H1 (cell line): ENCODE results near the gene RPL7A. TPM values are rescaled to one million over a fixed set of nuclear protein-coding genes. Genes with fewer than 3 reads are reported as not detected.

Experiments
- CTCF ChIA-PET: fragments of 300-600 bp; sonication (Branson Sonifier 250); formaldehyde crosslinking; loops from one replicate; lab custom pipeline; 2021; ENCODE audit not compliant: partially characterized antibody; lab: Charles Lee
- POLR2A ChIA-PET: fragments of 300-600 bp; sonication (Branson Sonifier 250); formaldehyde crosslinking; loops from one replicate; lab custom pipeline; 2021; ENCODE audit warnings: inconsistent platforms; ENCODE audit not compliant: partially characterized antibody; lab: Charles Lee
- DNase-seq, 2 experiments: peaks; one replicate each; pipeline versions ENCODE4 v3.0.0 to v3.0.0-alpha.2; 2010 to 2022; ENCODE audit warnings: low spot score in 2 of 2, low read depth in 1 of 2, mixed read lengths in 1 of 2
- FAIRE-seq: peaks from 2 replicates; lab custom pipeline; 2011; peaks lifted over from hg19 to GRCh38; lab: Jason Lieb, UNC
- H2AFZ ChIP-seq: 2 replicates; pipeline ENCODE4 v1.8.1; 2012; ENCODE audit warnings: low read length, inconsistent platforms
- H2AK5ac ChIP-seq: 2 replicates; pipeline ENCODE4 v1.6.1; 2013; ENCODE audit warnings: low read depth, low read length
- H2BK120ac ChIP-seq: replicated peaks from 2 replicates; pipeline ENCODE3; 2013; ENCODE audit warnings: low read depth, low read length, inconsistent platforms
- H2BK12ac ChIP-seq: 2 replicates; pipeline ENCODE4 v1.6.1; 2013; ENCODE audit warnings: low read depth, low read length
- H2BK15ac ChIP-seq: 2 replicates; pipeline ENCODE4 v1.6.1; 2013; ENCODE audit warnings: low read length
- H2BK20ac ChIP-seq: 2 replicates; pipeline ENCODE4 v1.6.1; 2013; ENCODE audit warnings: low read length
- H2BK5ac ChIP-seq: 2 replicates; pipeline ENCODE4 v1.6.1; 2013; ENCODE audit warnings: low read depth, low read length
- H3K14ac ChIP-seq: 2 replicates; pipeline ENCODE4 v1.6.1; 2013; ENCODE audit warnings: inconsistent platforms; ENCODE audit not compliant: insufficient read length
- H3K18ac ChIP-seq: 2 replicates; pipeline ENCODE4 v1.6.1; 2013; ENCODE audit warnings: low read length; ENCODE audit errors: extremely low read depth
- H3K23ac ChIP-seq: 2 replicates; pipeline ENCODE4 v1.6.1; 2013; ENCODE audit warnings: inconsistent platforms; ENCODE audit not compliant: insufficient read length
- H3K23me2 ChIP-seq: 2 replicates; pipeline ENCODE4 v1.6.1; 2013; ENCODE audit warnings: low read depth, low read length
- H3K27ac ChIP-seq: 2 replicates; pipeline ENCODE4 v1.6.1; 2011; ENCODE audit warnings: low read depth, low read length, inconsistent platforms
- H3K27me3 ChIP-seq, 4 experiments: replicated peaks in 1 of 4; 1 replicate in 1 of 4; 2 replicates in 3 of 4; pipeline versions ENCODE4 v1.6.1 to v1.8.1; 2011 to 2013; ENCODE audit warnings: low read length in 3 of 4, mild to moderate bottlenecking in 3 of 4, inconsistent platforms in 2 of 4, mixed read lengths in 2 of 4, moderate library complexity in 1 of 4; ENCODE audit not compliant: control insufficient read depth in 3 of 4, insufficient read depth in 3 of 4; ENCODE audit errors: extremely low read depth in 1 of 4
- H3K36me3 ChIP-seq, 4 experiments: 2 replicates each; pipeline versions ENCODE4 v1.6.1 to v1.8.1; 2011 to 2013; ENCODE audit warnings: mild to moderate bottlenecking in 4 of 4, low read length in 3 of 4, moderate library complexity in 2 of 4, control low read depth in 1 of 4, inconsistent platforms in 1 of 4; ENCODE audit not compliant: insufficient read depth in 4 of 4, control insufficient read depth in 2 of 4
- H3K4ac ChIP-seq: replicated peaks from 2 replicates; pipeline ENCODE3; 2013; ENCODE audit warnings: low read length, low read depth, mixed read lengths, inconsistent platforms; ENCODE audit not compliant: insufficient read length
- H3K4me1 ChIP-seq, 4 experiments: replicated peaks in 1 of 4; 1 replicate in 1 of 4; 2 replicates in 3 of 4; pipeline versions ENCODE4 v1.6.1 to v1.8.1; 2011 to 2013; ENCODE audit warnings: low read length in 3 of 4, inconsistent platforms in 2 of 4, mixed read lengths in 1 of 4; ENCODE audit not compliant: insufficient read depth in 4 of 4, control insufficient read depth in 3 of 4
- H3K4me2 ChIP-seq, 2 experiments: 2 replicates each; pipeline versions ENCODE4 v1.6.1 to v1.8.1; 2011 to 2013; ENCODE audit warnings: low read depth in 2 of 2, low read length in 2 of 2, control low read depth in 1 of 2, inconsistent platforms in 1 of 2, mild to moderate bottlenecking in 1 of 2; ENCODE audit not compliant: insufficient read depth in 1 of 2
- H3K4me3 ChIP-seq, 4 experiments: fragments of 200-600, 300-600 bp in 1 of 4; sonication (generic), shearing (Covaris generic), sonication (Bioruptor Twin) in 1 of 4; 2 replicates each; pipeline versions ENCODE4 v1.5.1 to v1.8.1; 2011 to 2016; ENCODE audit warnings: low read length in 4 of 4, low read depth in 3 of 4, control low read depth in 2 of 4, inconsistent platforms in 2 of 4, mild to moderate bottlenecking in 2 of 4, mixed read lengths in 1 of 4, moderate library complexity in 1 of 4; ENCODE audit not compliant: insufficient read depth in 2 of 4; ENCODE audit errors: extremely low read depth in 1 of 4
- H3K56ac ChIP-seq: replicated peaks from 2 replicates; pipeline ENCODE3; 2013; ENCODE audit warnings: low read depth, mild to moderate bottlenecking, mixed read lengths, low read length, inconsistent platforms; ENCODE audit not compliant: insufficient read length
- H3K79me1 ChIP-seq: 2 replicates; pipeline ENCODE4 v1.6.1; 2013; ENCODE audit warnings: low read depth, low read length, control low read depth
- H3K79me2 ChIP-seq, 2 experiments: 2 replicates each; pipeline versions ENCODE4 v1.6.1 to v1.8.1; 2012 to 2013; ENCODE audit warnings: low read length in 2 of 2, mild to moderate bottlenecking in 2 of 2, inconsistent platforms in 1 of 2; ENCODE audit not compliant: insufficient read depth in 2 of 2, control insufficient read depth in 1 of 2
- H3K9ac ChIP-seq, 4 experiments: replicated peaks in 1 of 4; 1 replicate in 1 of 4; 2 replicates in 3 of 4; pipeline versions ENCODE4 v1.6.1 to v1.8.1; 2011 to 2013; ENCODE audit warnings: low read depth in 3 of 4, low read length in 3 of 4, control low read depth in 2 of 4, mild to moderate bottlenecking in 2 of 4, moderate library complexity in 2 of 4, inconsistent platforms in 1 of 4; ENCODE audit errors: extremely low read depth in 1 of 4
- H3K9me3 ChIP-seq, 2 experiments: 2 replicates each; pipeline versions ENCODE4 v1.6.1 to v1.8.1; 2012 to 2013; ENCODE audit warnings: mild to moderate bottlenecking in 2 of 2, moderate library complexity in 2 of 2, control low read depth in 1 of 2, inconsistent platforms in 1 of 2, low read depth in 1 of 2, low read length in 1 of 2, mixed read lengths in 1 of 2; ENCODE audit not compliant: insufficient read depth in 2 of 2
- H4K20me1 ChIP-seq, 2 experiments: replicated peaks in 1 of 2; 2 replicates each; pipeline versions ENCODE3 to v1.8.1; 2011 to 2013; ENCODE audit warnings: inconsistent platforms in 2 of 2, low read length in 2 of 2, mild to moderate bottlenecking in 1 of 2; ENCODE audit not compliant: insufficient read depth in 2 of 2, control insufficient read depth in 1 of 2
- H4K5ac ChIP-seq: 2 replicates; pipeline ENCODE4 v1.6.1; 2013; ENCODE audit warnings: low read length, low read depth, mixed read lengths, inconsistent platforms; ENCODE audit not compliant: insufficient read length
- H4K8ac ChIP-seq: 2 replicates; pipeline ENCODE4 v1.8.0; 2013; ENCODE audit warnings: mild to moderate bottlenecking, moderate library complexity, low read length, inconsistent platforms; ENCODE audit not compliant: insufficient read depth; ENCODE audit errors: extremely low read depth
- H4K91ac ChIP-seq: replicated peaks from 2 replicates; pipeline ENCODE3; 2013; ENCODE audit warnings: low read length, mixed read lengths, inconsistent platforms; ENCODE audit not compliant: insufficient read length
- CBX5 ChIP-seq: fragments of 300-800, 300-1000 bp; sonication (generic); IDR thresholded peaks from 2 replicates; pipeline ENCODE4 v1.7.1; 2016; ENCODE audit warnings: antibody characterized with exemption, low read length, low read depth
- CTCF ChIP-seq, 3 experiments: IDR thresholded peaks; 1 replicate in 2 of 3; 2 replicates in 1 of 3; pipeline versions ENCODE4 v1.5.1 to v1.6.1; 2011; ENCODE audit warnings: low read length in 3 of 3, mild to moderate bottlenecking in 3 of 3, inconsistent platforms in 2 of 3, low read depth in 1 of 3, moderate library complexity in 1 of 3; ENCODE audit not compliant: insufficient read depth in 1 of 3; ENCODE audit errors: control extremely low read depth in 1 of 3
- POLR2A ChIP-seq, 2 experiments: IDR thresholded peaks; 1 replicate in 1 of 2; 2 replicates in 1 of 2; pipeline ENCODE4 v1.6.1; 2011; ENCODE audit warnings: low read depth in 2 of 2, low read length in 2 of 2, mild to moderate bottlenecking in 2 of 2; ENCODE audit errors: control extremely low read depth in 1 of 2
- RAD21 ChIP-seq, 2 experiments: IDR thresholded peaks in 1 of 2; conservative IDR thresholded peaks in 1 of 2; 2 replicates each; pipeline ENCODE4 v1.6.1; 2011; ENCODE audit warnings: low read depth in 2 of 2, low read length in 2 of 2, improper control_type of control experiment in 1 of 2, inconsistent platforms in 1 of 2, mild to moderate bottlenecking in 1 of 2, moderate library complexity in 1 of 2
- RFX5 ChIP-seq: IDR thresholded peaks from 2 replicates; pipeline ENCODE4 v1.6.1; 2011; ENCODE audit warnings: low read depth, low read length, improper control_type of control experiment, borderline replicate concordance
- RNF2 ChIP-seq: fragments of 200-900, 300-1000 bp; sonication (generic); IDR thresholded peaks from 2 replicates; pipeline ENCODE4 v1.7.1; 2016; ENCODE audit warnings: borderline replicate concordance, low read depth, mild to moderate bottlenecking, antibody characterized with exemption, low read length; ENCODE audit not compliant: poor library complexity, severe bottlenecking; ENCODE audit errors: missing control alignments
- SIRT6 ChIP-seq: IDR thresholded peaks from one replicate; pipeline ENCODE4 v1.7.1; 2012; ENCODE audit warnings: low read length, inconsistent platforms
- SP4 ChIP-seq: IDR thresholded peaks from 2 replicates; pipeline ENCODE4 v1.6.1; 2012; ENCODE audit warnings: low read length, inconsistent platforms
- TAF1 ChIP-seq: IDR thresholded peaks from 2 replicates; pipeline ENCODE4 v1.6.1; 2011; ENCODE audit warnings: mild to moderate bottlenecking, low read depth, low read length
- ZNF274 ChIP-seq: IDR thresholded peaks from 2 replicates; pipeline ENCODE4 v1.7.0; 2012; ENCODE audit warnings: low read length, borderline replicate concordance; ENCODE audit errors: extremely low read depth
- WGBS, 2 experiments: shearing (Covaris generic) in 1 of 2; methylation state at CpG; one replicate each; pipeline versions ENCODE4 v1.1.6 to v1.1.7; 2013 to 2015; ENCODE audit warnings: low lambda C conversion rate in 2 of 2, mixed read lengths in 2 of 2, inconsistent platforms in 1 of 2, low coverage in 1 of 2, missing lambda C conversion rate in 1 of 2; ENCODE audit not compliant: insufficient replicate concordance in 2 of 2, insufficient coverage in 1 of 2, insufficient read length in 1 of 2; ENCODE audit errors: extremely low coverage in 1 of 2, missing lambda C conversion rate in 1 of 2; 5-methylcytosine and 5-hydroxymethylcytosine counted together
- polyA plus RNA-seq, 7 experiments: library from polyadenylated mRNA; depleted of rRNA in 3 of 7; stranded (reverse) in 5 of 7; unstranded in 2 of 7; fragments of >200 nt in 5 of 7; fragments of 200-250 nt in 2 of 7; gene quantifications; 1 replicate in 5 of 7; 2 replicates in 1 of 7; 4 replicates in 1 of 7; pipeline versions ENCODE4 v1.2.1 to v1.2.3, GENCODE V29; 2011 to 2013; ENCODE audit warnings: missing spikeins in 2 of 7, mixed read lengths in 2 of 7
- total RNA-seq: library from RNA; stranded (reverse); fragmentation: NEBNext Ultra II Directional; extraction: Animal tissue kit (Norgen Biotek cat#: 25700); gene quantifications from 2 replicates; pipeline ENCODE4 v1.2.1, GENCODE V29; 2021

The RPL7A gene
- total and polyA plus RNA-seq, 2 of the 8 experiments (the other 6 are each of a cell fraction or from before 2014, with no cell fraction given), result 2,578 to 2,783 TPM

GRCh38 chr9:133384736-133385321 is 36.8 kb downstream of the RPL7A start:
- Histone ChIP-seq H3K23me2 (peaks cover 16% of the 10 kb centered on the region; the same call in 1 of the 2 replicates), H2AFZ (no peak overlapping the region), H3K27me3 (peaks cover 0 to 2% (median 0%) of the 10 kb centered on the region in 4 experiments; a peak in 1 of 7 replicates), H4K20me1 (peaks cover 0 to 15% of the 10 kb centered on the region in 2 experiments), H3K9ac (no peak overlapping the region), H3K4me2 (no peak overlapping the region), H2BK5ac (no peak overlapping the region), H4K5ac (no peak overlapping the region), H2BK20ac (no peak overlapping the region), H2AK5ac (no peak overlapping the region), H3K27ac (no peak overlapping the region), H3K79me1 (no peaks in the 10 kb centered on the region), H3K4me1 (no peaks in the 10 kb centered on the region; a peak in 1 of 7 replicates), H4K8ac (no peak overlapping the region), H3K36me3 (no peaks in the 10 kb centered on the region; a peak in 1 of 8 replicates), H3K4me3 (no peak overlapping the region), H2BK12ac (no peak overlapping the region), H2BK15ac (no peak overlapping the region), H2BK120ac (no peak overlapping the region), H3K23ac (no peak overlapping the region), H3K18ac (no peak overlapping the region), H3K9me3 (peaks cover 0 to 11% of the 10 kb centered on the region in 2 experiments; a peak in 2 of 4 replicates), H3K4ac (no peak overlapping the region), H4K91ac (no peak overlapping the region), H3K56ac (no peak overlapping the region), H3K79me2 (no peaks in the 10 kb centered on the region), H3K14ac (no peak overlapping the region)
- no peak for FAIRE-seq
- DNase-seq, result no peak
- ChIA-PET POLR2A (interaction anchor here (1.0 to 1.6 kb wide), 6 partner anchors 10 to 37 kb away, joined by 3 to 5 read pairs (median 3); partner anchors contain the start of genes MED22, REXO4 and RPL7A), CTCF (interaction anchor here (0.5 to 4.7 kb wide), 6 partner anchors 12 to 111 kb away, joined by 3 to 52 read pairs (median 4); no protein-coding TSS in a partner anchor)
- WGBS, 2 experiments, result 94% methylated on average over 17 of the region's 17 CpGs; no CpG with 5 or more reads in 1 of the 2 experiments
- TF ChIP-seq RNF2 (no peak), RFX5 (no peak), CTCF (IDR thresholded peaks at IDR 0.05; ENCODE audit: control extremely low read depth in 1 of 3, insufficient read depth in 1 of 3, low read depth in 1 of 3, low read length in 3 of 3) (no peak), CBX5 (no peak), POLR2A (IDR thresholded peaks at IDR 0.05; ENCODE audit: control extremely low read depth in 1 of 2, low read depth in 2 of 2, low read length in 2 of 2) (no peak), ZNF274 (no peak), RAD21 (IDR thresholded peaks at IDR 0.05 in 1 of 2, conservative IDR thresholded peaks at IDR 0.05 in 1 of 2; ENCODE audit: low read depth in 2 of 2, low read length in 2 of 2) (no peak), SP4 (no peak), TAF1 (no peak), SIRT6 (no peak)
